GM18873 (cell line): ENCODE measurements around the gene MRPS31.
A peak's percentile ranks its signal among the peaks of the same experiment; 100 is the strongest.
"Not testable (repeated sequence)": the region's sequence is repeated elsewhere in the genome, so short reads cannot be mapped to it uniquely, and the experiment has no call there.

Source experiments
- ATAC-seq: cut with Tn5 transposase; IDR thresholded peaks from one replicate; pipeline ENCODE4 v1.9.1; 2021; ENCODE audit warnings: mild to moderate bottlenecking, moderate library complexity, moderate number of reproducible peaks; ENCODE audit not compliant: unreplicated experiment, low FRiP score

The MRPS31 gene

GRCh38 chr13:40790154-40790616 is 19.2 kb upstream of the MRPS31 start:
- no peak for ATAC-seq

GRCh38 chr13:40789275-40790153 is 18.5 kb upstream of the MRPS31 start, which contains the start of gene SLC25A15:
TSS of gene SLC25A15 (plus strand) at chr13:40789611. CDS start at chr13:40793227, 3,616 bp downstream.
- peak; percentile 71 for ATAC-seq

GRCh38 chr13:40788540-40789274 is 17.7 kb upstream of the MRPS31 start:
- ATAC-seq = not testable (repeated sequence)

GRCh38 chr13:40787062-40787461 is 16.1 kb upstream of the MRPS31 start:
- ATAC-seq = no peak

- ATAC-seq = no peak
Observed at GRCh38 chr13:40786568-40786996, 15.6 kb upstream of the MRPS31 start.

- ATAC-seq = no peak
Observed at GRCh38 chr13:40784540-40784939, 13.6 kb upstream of the MRPS31 start.

GRCh38 chr13:40782971-40783370 is 12.0 kb upstream of the MRPS31 start:
- not testable (repeated sequence) for ATAC-seq

GRCh38 chr13:40781717-40782116 is 10.7 kb upstream of the MRPS31 start:
- ATAC-seq = no peak

GRCh38 chr13:40780822-40781401 is 9.9 kb upstream of the MRPS31 start:
- no peak for ATAC-seq

GRCh38 chr13:40779796-40780285 is 8.9 kb upstream of the MRPS31 start:
- ATAC-seq = no peak

- no peak for ATAC-seq
Observed at GRCh38 chr13:40779049-40779448, 8.1 kb upstream of the MRPS31 start.

- no peak for ATAC-seq
Observed at GRCh38 chr13:40777809-40778175, 6.8 kb upstream of the MRPS31 start.

- peak; percentile 73 for ATAC-seq
Observed at GRCh38 chr13:40777166-40777808, 6.3 kb upstream of the MRPS31 start.

GRCh38 chr13:40776681-40777165 is 5.7 kb upstream of the MRPS31 start:
- peak; percentile 33 for ATAC-seq

- ATAC-seq = no peak
Observed at GRCh38 chr13:40776232-40776631, 5.2 kb upstream of the MRPS31 start.

GRCh38 chr13:40774672-40775071 is 3.7 kb upstream of the MRPS31 start:
- no peak for ATAC-seq

- no peak for ATAC-seq
Observed at GRCh38 chr13:40772765-40773473, 1.9 kb upstream of the MRPS31 start.

- no peak for ATAC-seq
Observed at GRCh38 chr13:40770609-40770933, 419 bp downstream of the MRPS31 start.

GRCh38 chr13:40769970-40770369 is 1.0 kb downstream of the MRPS31 start:
- ATAC-seq = no peak

- no peak for ATAC-seq
Observed at GRCh38 chr13:40765602-40766001, 5.4 kb downstream of the MRPS31 start.
